ENCODE measurements around the gene VEGFC. TPM values are rescaled to one million over a fixed set of nuclear protein-coding genes. Genes with fewer than 3 reads are reported as not detected.

VEGFC gene
- total RNA-seq, 1 donor from 2014 or later, result 20.3 TPM

DNA sequence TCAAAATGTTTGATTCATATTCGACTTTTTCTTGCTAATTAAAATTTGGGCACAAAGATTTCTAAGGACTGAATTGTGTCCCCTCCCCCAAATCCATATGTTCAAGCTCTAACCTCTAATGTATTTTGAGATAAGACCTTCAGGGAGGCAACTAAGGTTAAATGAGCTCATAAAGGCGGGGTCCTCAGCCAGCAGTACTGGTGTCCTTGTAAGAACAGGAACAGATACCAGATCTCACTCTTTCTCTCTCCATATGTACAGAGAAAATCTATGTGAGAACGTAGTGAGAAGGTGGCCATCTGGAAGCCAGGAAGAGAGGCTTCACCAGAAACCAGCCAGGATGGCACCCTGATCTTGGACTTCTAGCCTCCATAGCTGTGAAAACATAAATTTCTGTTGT lies 116.9 kb downstream of the VEGFC start:
- no peaks in the 10 kb centered on the region for H3K27me3 ChIP-seq (ENCODE audit: insufficient read depth, low read length)
- H3K4me2 ChIP-seq (ENCODE audit: low read length), result no peak overlapping the region
- no peak overlapping the region for H3K9ac ChIP-seq (ENCODE audit: low read length)
- Mint-ChIP-seq H3K4me1 (ENCODE audit: low read depth, unreplicated experiment) (no peaks in the 10 kb centered on the region), H3K9me3 (ENCODE audit: unreplicated experiment) (no peaks in the 10 kb centered on the region), H3K27ac (ENCODE audit: unreplicated experiment) (no peak overlapping the region), H3K27me3 (ENCODE audit: low read depth, unreplicated experiment) (no peaks in the 10 kb centered on the region), H3K4me3 (ENCODE audit: unreplicated experiment) (no peak overlapping the region), H3K36me3 (ENCODE audit: low read depth, unreplicated experiment) (peaks cover 5% of the 10 kb centered on the region)
- no peak for FAIRE-seq
- H3K4me3 ChIP-seq (ENCODE audit: insufficient read depth, low read depth, low read length), result no peak overlapping the region
- TF ChIP-seq, protein P1, sequence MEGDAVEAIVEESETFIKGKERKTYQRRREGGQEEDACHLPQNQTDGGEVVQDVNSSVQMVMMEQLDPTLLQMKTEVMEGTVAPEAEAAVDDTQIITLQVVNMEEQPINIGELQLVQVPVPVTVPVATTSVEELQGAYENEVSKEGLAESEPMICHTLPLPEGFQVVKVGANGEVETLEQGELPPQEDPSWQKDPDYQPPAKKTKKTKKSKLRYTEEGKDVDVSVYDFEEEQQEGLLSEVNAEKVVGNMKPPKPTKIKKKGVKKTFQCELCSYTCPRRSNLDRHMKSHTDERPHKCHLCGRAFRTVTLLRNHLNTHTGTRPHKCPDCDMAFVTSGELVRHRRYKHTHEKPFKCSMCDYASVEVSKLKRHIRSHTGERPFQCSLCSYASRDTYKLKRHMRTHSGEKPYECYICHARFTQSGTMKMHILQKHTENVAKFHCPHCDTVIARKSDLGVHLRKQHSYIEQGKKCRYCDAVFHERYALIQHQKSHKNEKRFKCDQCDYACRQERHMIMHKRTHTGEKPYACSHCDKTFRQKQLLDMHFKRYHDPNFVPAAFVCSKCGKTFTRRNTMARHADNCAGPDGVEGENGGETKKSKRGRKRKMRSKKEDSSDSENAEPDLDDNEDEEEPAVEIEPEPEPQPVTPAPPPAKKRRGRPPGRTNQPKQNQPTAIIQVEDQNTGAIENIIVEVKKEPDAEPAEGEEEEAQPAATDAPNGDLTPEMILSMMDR (IDR thresholded peaks at IDR 0.05; ENCODE audit: insufficient read depth, low read depth, low read length), result no peak
- TF ChIP-seq EZH2 (IDR thresholded peaks at IDR 0.05; ENCODE audit: insufficient read depth, low read length), result no peak
- H3K79me2 ChIP-seq (ENCODE audit: insufficient read depth, low read length), result no peaks in the 10 kb centered on the region
- H2AFZ ChIP-seq (ENCODE audit: low read depth, low read length), result no peak overlapping the region
- no peak overlapping the region for H3K27ac ChIP-seq (ENCODE audit: low read depth, low read length)
- H3K9me3 ChIP-seq (ENCODE audit: insufficient read depth, low read depth, low read length), result no peaks in the 10 kb centered on the region
- no peaks in the 10 kb centered on the region for H3K4me1 ChIP-seq (ENCODE audit: insufficient read depth, low read length)
- no peak for DNase-seq (ENCODE audit: low read depth)
- H3K36me3 ChIP-seq (ENCODE audit: insufficient read depth, low read length), result peaks cover 13% of the 10 kb centered on the region
- H4K20me1 ChIP-seq (ENCODE audit: insufficient read depth, low read length), result no peaks in the 10 kb centered on the region

DNA sequence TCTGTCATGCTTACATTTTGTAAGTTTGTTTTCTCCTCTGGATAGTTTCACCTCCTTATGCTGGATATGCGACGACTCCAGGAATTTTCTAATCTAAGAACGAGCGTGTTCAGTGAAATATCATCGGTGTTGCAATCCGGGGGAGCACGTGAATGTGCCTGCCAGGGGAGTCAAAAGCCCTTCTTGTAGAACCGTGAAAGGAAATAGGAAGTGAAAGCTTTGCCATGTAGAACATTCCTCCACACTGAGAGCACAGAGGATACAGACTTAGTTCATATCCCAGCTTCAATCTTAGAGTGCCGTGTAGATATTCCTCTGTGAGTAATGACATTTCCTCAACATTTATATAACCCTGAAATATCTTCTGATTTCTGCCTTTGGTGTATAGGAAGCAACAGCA lies 121.2 kb downstream of the VEGFC start:
- Histone ChIP-seq H3K4me1 (ENCODE audit: insufficient read depth, low read length) (no peaks in the 10 kb centered on the region), H3K4me2 (ENCODE audit: low read length) (no peak overlapping the region), H4K20me1 (ENCODE audit: insufficient read depth, low read length) (no peaks in the 10 kb centered on the region), H3K27ac (ENCODE audit: low read depth, low read length) (no peak overlapping the region), H3K27me3 (ENCODE audit: insufficient read depth, low read length) (no peaks in the 10 kb centered on the region), H2AFZ (ENCODE audit: low read depth, low read length) (no peak overlapping the region), H3K36me3 (ENCODE audit: insufficient read depth, low read length) (no peaks in the 10 kb centered on the region), H3K9me3 (ENCODE audit: insufficient read depth, low read depth, low read length) (no peaks in the 10 kb centered on the region), H3K79me2 (ENCODE audit: insufficient read depth, low read length) (no peaks in the 10 kb centered on the region), H3K9ac (ENCODE audit: low read length) (no peak overlapping the region), H3K4me3 (ENCODE audit: insufficient read depth, low read depth, low read length) (no peak overlapping the region)
- no peaks in the 10 kb centered on the region for H3K9me3 Mint-ChIP-seq (ENCODE audit: unreplicated experiment)
- no peak overlapping the region for H3K4me3 Mint-ChIP-seq (ENCODE audit: unreplicated experiment)
- peak; percentile 29 for FAIRE-seq
- H3K4me1 Mint-ChIP-seq (ENCODE audit: low read depth, unreplicated experiment), result no peaks in the 10 kb centered on the region
- TF ChIP-seq, protein P1 (IDR thresholded peaks at IDR 0.05; ENCODE audit: insufficient read depth, low read depth, low read length), result no peak
- no peak for TF ChIP-seq EZH2 (IDR thresholded peaks at IDR 0.05; ENCODE audit: insufficient read depth, low read length)
- no peak for DNase-seq (ENCODE audit: low read depth)
- H3K27ac Mint-ChIP-seq (ENCODE audit: unreplicated experiment), result no peak overlapping the region
- H3K36me3 Mint-ChIP-seq (ENCODE audit: low read depth, unreplicated experiment), result no peaks in the 10 kb centered on the region
- H3K27me3 Mint-ChIP-seq (ENCODE audit: low read depth, unreplicated experiment), result no peaks in the 10 kb centered on the region

DNA sequence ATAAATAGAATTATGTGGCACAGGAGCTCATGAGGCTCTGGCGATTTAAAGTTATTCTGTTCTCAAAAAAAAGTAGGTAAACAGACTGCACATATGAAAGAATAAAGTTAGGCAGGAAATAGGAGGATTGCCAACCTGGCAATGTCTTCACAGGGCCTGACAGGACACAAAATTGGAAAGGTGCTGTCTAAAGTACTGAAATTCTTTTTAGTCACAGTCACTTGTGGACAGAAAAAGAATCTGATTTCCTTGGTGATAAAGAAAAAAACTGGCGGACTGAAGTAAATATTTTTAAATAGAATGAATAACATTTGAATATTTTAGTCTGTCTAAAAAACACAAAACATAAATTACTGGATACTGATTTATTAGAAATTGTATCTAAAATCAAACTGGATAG lies 124.4 kb downstream of the VEGFC start:
- Mint-ChIP-seq H3K9me3 (ENCODE audit: unreplicated experiment) (no peaks in the 10 kb centered on the region), H3K27ac (ENCODE audit: unreplicated experiment) (no peak overlapping the region), H3K4me1 (ENCODE audit: low read depth, unreplicated experiment) (no peaks in the 10 kb centered on the region), H3K27me3 (ENCODE audit: low read depth, unreplicated experiment) (no peaks in the 10 kb centered on the region), H3K4me3 (ENCODE audit: unreplicated experiment) (no peak overlapping the region), H3K36me3 (ENCODE audit: low read depth, unreplicated experiment) (peaks cover 2% of the 10 kb centered on the region)
- H3K27me3 ChIP-seq (ENCODE audit: insufficient read depth, low read length), result no peaks in the 10 kb centered on the region
- FAIRE-seq (no peak), DNase-seq (ENCODE audit: low read depth) (peak; percentile 19)
- peaks cover 4% of the 10 kb centered on the region for H3K36me3 ChIP-seq (ENCODE audit: insufficient read depth, low read length)
- no peak overlapping the region for H3K4me2 ChIP-seq (ENCODE audit: low read length)
- no peak for TF ChIP-seq EZH2 (IDR thresholded peaks at IDR 0.05; ENCODE audit: insufficient read depth, low read length)
- TF ChIP-seq, protein P1 (IDR thresholded peaks at IDR 0.05; ENCODE audit: insufficient read depth, low read depth, low read length), result no peak
- no peak overlapping the region for H2AFZ ChIP-seq (ENCODE audit: low read depth, low read length)
- H4K20me1 ChIP-seq (ENCODE audit: insufficient read depth, low read length), result no peaks in the 10 kb centered on the region
- no peak overlapping the region for H3K4me3 ChIP-seq (ENCODE audit: insufficient read depth, low read depth, low read length)
- H3K4me1 ChIP-seq (ENCODE audit: insufficient read depth, low read length), result no peaks in the 10 kb centered on the region
- H3K79me2 ChIP-seq (ENCODE audit: insufficient read depth, low read length), result no peaks in the 10 kb centered on the region
- no peak overlapping the region for H3K9ac ChIP-seq (ENCODE audit: low read length)
- no peaks in the 10 kb centered on the region for H3K9me3 ChIP-seq (ENCODE audit: insufficient read depth, low read depth, low read length)
- no peak overlapping the region for H3K27ac ChIP-seq (ENCODE audit: low read depth, low read length)
